Lower lobe of right lung (tissue), 2 donors: ENCODE results near the gene SUPT5H. TPM values are rescaled to one million over a fixed set of nuclear protein-coding genes. Genes with fewer than 3 reads are reported as not detected.

ENCODE experiments used
- ATAC-seq, 2 donors: fragments of 200-7000 bp; cut with Tn5 transposase; one replicate each; pipeline ENCODE4 v1.9.1; 2020 to 2022; ENCODE audit warnings: mild to moderate bottlenecking in 2 of 2, moderate library complexity in 2 of 2
- DNase-seq: peaks from one replicate; pipeline ENCODE4 v3.0.0-alpha.2; 2020
- H3K27ac ChIP-seq: fragments of 200-600 bp; one replicate; pipeline ENCODE4 v1.8.0; 2022
- H3K27me3 ChIP-seq: fragments of 200-600 bp; one replicate; pipeline ENCODE4 v1.8.0; 2022; ENCODE audit warnings: low read depth
- H3K36me3 ChIP-seq: fragments of 200-600 bp; one replicate; pipeline ENCODE4 v1.8.0; 2022; ENCODE audit warnings: mild to moderate bottlenecking
- H3K4me1 ChIP-seq: fragments of 200-600 bp; one replicate; pipeline ENCODE4 v1.8.0; 2022
- H3K4me3 ChIP-seq: fragments of 200-600 bp; one replicate; pipeline ENCODE4 v1.8.0; 2022; ENCODE audit warnings: mild to moderate bottlenecking
- H3K9me3 ChIP-seq: fragments of 200-600 bp; one replicate; pipeline ENCODE4 v1.8.0; 2022
- intact Hi-C: fragments of 100-400 bp; cut with DNase I; formaldehyde crosslinking; loops from one replicate; pipeline ENCODE4 v1.11.0; 2022
- total RNA-seq: library from RNA; stranded (reverse); fragmentation: NEBNext Ultra II Directional; extraction: Animal tissue kit (Norgen Biotek cat#: 25700); gene quantifications from one replicate; pipeline ENCODE4 v1.2.1, GENCODE V29; 2021
- TF ChIP-seq, protein P1 (sequence below): fragments of 200-600 bp; IDR thresholded peaks from one replicate; pipeline ENCODE4 v1.8.0; 2022; ENCODE audit warnings: antibody characterized with exemption, mild to moderate bottlenecking
- donor health status: DM: no; HTN: yes; CAD: no; lungs with severe emphysema.

The SUPT5H gene
- total RNA-seq, 1 donor from 2014 or later, result 108 TPM

DNA sequence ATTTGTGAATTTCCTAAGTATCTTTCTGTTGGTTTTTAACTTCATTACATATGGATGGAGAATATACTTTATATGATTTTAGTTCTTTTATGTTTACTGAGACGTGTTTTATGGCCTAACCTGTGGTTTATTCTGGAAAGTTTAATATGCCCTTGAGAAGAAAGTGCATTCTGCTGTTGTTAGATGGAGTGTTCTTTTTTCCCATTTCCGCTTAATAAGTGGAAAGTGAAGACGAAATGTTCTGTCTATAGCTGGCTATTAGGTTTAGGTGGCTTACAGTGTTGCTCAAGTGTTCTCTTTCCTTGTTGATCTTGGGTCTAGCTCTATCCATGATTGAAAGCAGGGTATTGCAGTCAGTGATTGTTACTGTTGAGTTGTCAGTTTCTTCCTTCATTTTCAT is 18.0 kb downstream of the SUPT5H start:
- TF ChIP-seq, protein P1, sequence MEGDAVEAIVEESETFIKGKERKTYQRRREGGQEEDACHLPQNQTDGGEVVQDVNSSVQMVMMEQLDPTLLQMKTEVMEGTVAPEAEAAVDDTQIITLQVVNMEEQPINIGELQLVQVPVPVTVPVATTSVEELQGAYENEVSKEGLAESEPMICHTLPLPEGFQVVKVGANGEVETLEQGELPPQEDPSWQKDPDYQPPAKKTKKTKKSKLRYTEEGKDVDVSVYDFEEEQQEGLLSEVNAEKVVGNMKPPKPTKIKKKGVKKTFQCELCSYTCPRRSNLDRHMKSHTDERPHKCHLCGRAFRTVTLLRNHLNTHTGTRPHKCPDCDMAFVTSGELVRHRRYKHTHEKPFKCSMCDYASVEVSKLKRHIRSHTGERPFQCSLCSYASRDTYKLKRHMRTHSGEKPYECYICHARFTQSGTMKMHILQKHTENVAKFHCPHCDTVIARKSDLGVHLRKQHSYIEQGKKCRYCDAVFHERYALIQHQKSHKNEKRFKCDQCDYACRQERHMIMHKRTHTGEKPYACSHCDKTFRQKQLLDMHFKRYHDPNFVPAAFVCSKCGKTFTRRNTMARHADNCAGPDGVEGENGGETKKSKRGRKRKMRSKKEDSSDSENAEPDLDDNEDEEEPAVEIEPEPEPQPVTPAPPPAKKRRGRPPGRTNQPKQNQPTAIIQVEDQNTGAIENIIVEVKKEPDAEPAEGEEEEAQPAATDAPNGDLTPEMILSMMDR, result no peak
- Histone ChIP-seq H3K27ac (no peak overlapping the region), H3K36me3 (peaks cover 99% of the 10 kb centered on the region), H3K9me3 (no peaks in the 10 kb centered on the region), H3K27me3 (no peaks in the 10 kb centered on the region), H3K4me3 (no peak overlapping the region), H3K4me1 (no peaks in the 10 kb centered on the region)
- intact Hi-C loops, result no loop called here
- no peak for DNase-seq
- no peak for ATAC-seq

DNA sequence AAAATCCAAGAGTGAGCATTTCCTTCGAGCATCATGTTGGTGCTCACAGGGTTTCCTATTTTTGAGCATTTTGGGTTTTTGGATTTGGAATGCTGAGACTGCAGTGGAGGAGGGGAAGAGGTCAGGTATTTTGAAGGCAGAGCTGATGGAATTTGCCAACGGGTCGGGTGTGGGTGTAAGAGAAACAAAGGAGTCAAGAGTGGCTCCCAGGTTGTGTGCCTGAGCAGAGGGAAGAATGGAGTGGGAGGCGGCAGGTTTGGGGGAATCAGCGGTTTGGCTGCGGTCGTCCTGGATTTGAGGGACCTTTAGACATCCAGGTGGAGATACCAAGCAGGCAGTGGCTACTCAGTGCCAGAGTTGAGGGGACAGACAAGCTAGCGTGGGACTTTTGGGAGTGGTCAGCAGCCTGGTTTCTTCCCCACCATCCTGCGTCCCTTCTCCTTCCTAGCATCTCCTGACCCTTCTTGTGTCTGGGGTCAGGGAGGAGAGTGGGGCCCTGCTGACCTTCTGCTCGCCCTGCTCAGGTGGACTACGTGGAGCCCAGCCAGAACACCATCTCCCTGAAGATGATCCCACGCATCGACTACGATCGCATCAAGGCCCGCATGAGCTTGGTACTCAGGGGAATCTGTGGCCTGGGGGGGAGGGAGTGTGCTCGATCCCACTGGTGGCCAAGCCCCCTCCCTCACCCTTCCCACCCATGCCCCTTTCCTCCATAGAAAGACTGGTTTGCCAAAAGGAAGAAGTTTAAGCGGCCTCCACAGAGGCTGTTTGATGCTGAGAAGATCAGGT is 20.8 kb downstream of the SUPT5H start:
- H3K4me3 ChIP-seq, result no peak overlapping the region
- H3K4me1 ChIP-seq, result no peaks in the 10 kb centered on the region
- intact Hi-C loops, result no loop called here
- no peak overlapping the region for H3K27ac ChIP-seq
- TF ChIP-seq, protein P1, result no peak
- DNase-seq (no peak), ATAC-seq (no peak)
- H3K36me3 ChIP-seq, result peaks cover 99% of the 10 kb centered on the region
- no peaks in the 10 kb centered on the region for H3K27me3 ChIP-seq
- H3K9me3 ChIP-seq, result no peaks in the 10 kb centered on the region

DNA sequence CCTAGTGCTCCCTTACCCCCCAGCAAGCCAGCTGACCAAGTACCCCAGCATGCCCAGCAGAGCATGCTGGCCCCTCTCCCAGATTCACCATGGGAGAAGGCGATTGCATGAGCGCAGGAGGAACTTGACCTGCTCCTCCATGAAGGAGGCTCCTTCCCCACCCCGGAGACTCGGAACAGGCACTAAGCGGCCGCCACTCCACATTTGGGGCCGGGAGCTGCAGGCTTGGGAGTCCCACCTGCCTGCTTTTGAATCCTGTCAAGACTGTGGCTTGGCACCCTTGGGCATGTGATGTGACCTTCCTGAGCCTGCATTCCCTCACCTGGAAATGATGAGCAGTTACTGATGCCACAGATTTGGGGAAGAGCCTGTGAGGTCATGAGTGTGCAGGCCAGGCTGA is 22.6 kb downstream of the SUPT5H start:
- ATAC-seq, result no peak
- DNase-seq, result no peak
- Histone ChIP-seq H3K4me1 (no peaks in the 10 kb centered on the region), H3K9me3 (no peaks in the 10 kb centered on the region), H3K36me3 (peaks cover 99% of the 10 kb centered on the region), H3K27ac (no peak overlapping the region), H3K27me3 (no peaks in the 10 kb centered on the region), H3K4me3 (no peak overlapping the region)
- intact Hi-C loops, result no loop called here
- TF ChIP-seq, protein P1, result no peak

DNA sequence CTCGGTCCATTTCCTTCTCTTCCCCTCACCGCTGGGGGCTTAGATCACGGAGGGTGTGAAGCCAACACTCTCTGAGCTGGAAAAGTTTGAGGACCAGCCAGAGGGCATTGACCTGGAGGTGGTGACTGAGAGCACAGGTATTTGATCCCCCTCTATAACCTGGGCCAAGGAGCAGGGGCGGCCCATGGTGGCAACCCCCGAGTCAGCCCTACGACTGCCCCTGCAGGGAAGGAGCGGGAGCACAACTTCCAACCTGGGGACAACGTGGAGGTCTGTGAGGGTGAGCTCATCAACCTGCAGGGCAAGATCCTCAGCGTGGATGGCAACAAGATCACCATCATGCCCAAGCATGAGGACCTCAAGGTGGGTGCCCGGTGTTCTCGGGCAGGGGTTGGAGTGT is 23.7 kb downstream of the SUPT5H start:
- no peak for DNase-seq
- H3K27ac ChIP-seq, result no peak overlapping the region
- H3K9me3 ChIP-seq, result no peaks in the 10 kb centered on the region
- H3K27me3 ChIP-seq, result no peaks in the 10 kb centered on the region
- H3K36me3 ChIP-seq, result peaks cover 100% of the 10 kb centered on the region
- TF ChIP-seq, protein P1, result no peak
- no peak for ATAC-seq
- no peak overlapping the region for H3K4me3 ChIP-seq
- H3K4me1 ChIP-seq, result no peaks in the 10 kb centered on the region
- intact Hi-C loops, result no loop called here

DNA sequence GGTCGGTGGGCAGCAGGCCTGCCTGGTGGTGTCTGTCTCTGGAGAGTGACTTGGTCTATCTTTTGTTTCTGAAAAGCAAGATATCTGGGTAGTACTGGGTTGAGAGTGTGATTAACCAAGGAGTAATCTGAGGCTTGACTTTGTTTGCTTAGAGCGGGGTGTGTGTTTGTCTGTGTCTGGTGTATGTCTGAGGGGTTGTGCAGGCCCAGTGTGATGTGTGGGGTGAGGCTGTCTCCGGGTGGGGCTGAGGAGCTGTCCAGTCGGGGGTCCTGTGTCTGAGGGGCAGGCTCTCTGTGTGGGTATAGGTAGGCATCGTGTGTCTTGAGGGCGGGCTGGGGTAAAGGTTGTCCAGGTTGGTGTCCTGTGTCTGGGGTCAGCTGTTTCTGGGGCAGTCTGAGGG is 24.2 kb downstream of the SUPT5H start:
- ATAC-seq (no peak), DNase-seq (no peak)
- Histone ChIP-seq H3K9me3 (no peaks in the 10 kb centered on the region), H3K36me3 (peaks cover 100% of the 10 kb centered on the region), H3K4me3 (no peak overlapping the region), H3K27me3 (no peaks in the 10 kb centered on the region), H3K27ac (no peak overlapping the region), H3K4me1 (no peaks in the 10 kb centered on the region)
- intact Hi-C loops, result no loop called here
- TF ChIP-seq, protein P1, result no peak
